Chondrocyte (in vitro differentiated cells): ENCODE results near the gene TMEM222. TPM values are rescaled to one million over a fixed set of nuclear protein-coding genes. Genes with fewer than 3 reads are reported as not detected.
A peak's percentile ranks its signal among the peaks of the same experiment; 100 is the strongest.

ENCODE experiments used
- DNase-seq: peaks from one replicate; pipeline ENCODE4 v3.0.0; 2021; ENCODE audit warnings: mixed read lengths, low spot score
- H3K27ac Mint-ChIP-seq: one replicate; pipeline ENCODE4 v1.8.0; 2021; ENCODE audit warnings: mild to moderate bottlenecking, moderate library complexity, mixed read lengths; ENCODE audit not compliant: unreplicated experiment
- H3K27me3 Mint-ChIP-seq: 2 replicates; pipeline ENCODE4 v1.8.0; 2021; ENCODE audit warnings: low read depth, mixed read lengths
- H3K36me3 Mint-ChIP-seq: 2 replicates; pipeline ENCODE4 v1.8.0; 2021; ENCODE audit warnings: low read depth, mixed read lengths
- H3K4me1 Mint-ChIP-seq: 2 replicates; pipeline ENCODE4 v1.8.0; 2021; ENCODE audit warnings: low read depth, mild to moderate bottlenecking, mixed read lengths
- H3K4me3 Mint-ChIP-seq: one replicate; pipeline ENCODE4 v1.8.0; 2021; ENCODE audit warnings: mild to moderate bottlenecking, moderate library complexity, mixed read lengths; ENCODE audit not compliant: unreplicated experiment
- H3K9me3 Mint-ChIP-seq: 2 replicates; pipeline ENCODE4 v1.8.0; 2021; ENCODE audit warnings: low read depth, mixed read lengths
- CTCF ChIP-seq: fragments of 200-600 bp; sonication (generic); IDR thresholded peaks from 2 replicates; pipeline ENCODE4 v1.5.0; 2021; ENCODE audit warnings: antibody characterized with exemption, mild to moderate bottlenecking, moderate library complexity
- total RNA-seq: library from RNA; stranded (reverse); gene quantifications from 3 replicates; pipeline ENCODE4 v1.2.1, GENCODE V29; 2021

The TMEM222 gene
- total RNA-seq, 1 donor from 2014 or later, result 34.6 TPM

GRCh38 chr1:27306892-27307761 lies 14.8 kb upstream of the TMEM222 start:
- Mint-ChIP-seq H3K36me3 (peaks cover 14% of the 10 kb centered on the region), H3K9me3 (no peaks in the 10 kb centered on the region), H3K27me3 (no peaks in the 10 kb centered on the region), H3K4me1 (peaks cover 2% of the 10 kb centered on the region), H3K4me3 (no peak overlapping the region), H3K27ac (no peak overlapping the region)
- TF ChIP-seq CTCF, result peak; percentile 34
- DNase-seq, result no peak

GRCh38 chr1:27307874-27308598 lies 13.9 kb upstream of the TMEM222 start:
- Mint-ChIP-seq H3K27me3 (no peaks in the 10 kb centered on the region), H3K4me3 (no peak overlapping the region), H3K36me3 (peaks cover 14% of the 10 kb centered on the region), H3K27ac (no peak overlapping the region), H3K9me3 (no peaks in the 10 kb centered on the region), H3K4me1 (no peaks in the 10 kb centered on the region)
- TF ChIP-seq CTCF, result no peak
- DNase-seq, result no peak

- H3K27me3 Mint-ChIP-seq, result peaks cover 4% of the 10 kb centered on the region
Measured at GRCh38 chr1:27314169-27314568, 7.8 kb upstream of the TMEM222 start.

GRCh38 chr1:27314737-27315136 lies 7.2 kb upstream of the TMEM222 start:
- no peak overlapping the region for H3K27ac Mint-ChIP-seq
- H3K4me3 Mint-ChIP-seq, result no peak overlapping the region
- peaks cover 6% of the 10 kb centered on the region for H3K36me3 Mint-ChIP-seq
- no peak for TF ChIP-seq CTCF
- no peak for DNase-seq
- H3K27me3 Mint-ChIP-seq, result peaks cover 4% of the 10 kb centered on the region
- H3K9me3 Mint-ChIP-seq, result no peaks in the 10 kb centered on the region
- peaks cover 4% of the 10 kb centered on the region for H3K4me1 Mint-ChIP-seq

More at GRCh38 chr1:27314169-27314568, 7.8 kb upstream of the TMEM222 start:
- peaks cover 4% of the 10 kb centered on the region for H3K4me1 Mint-ChIP-seq
- no peak for TF ChIP-seq CTCF
- no peaks in the 10 kb centered on the region for H3K9me3 Mint-ChIP-seq
- H3K27ac Mint-ChIP-seq, result no peak overlapping the region
- peak; percentile 22 for DNase-seq
- H3K4me3 Mint-ChIP-seq, result no peak overlapping the region
- H3K36me3 Mint-ChIP-seq, result peaks cover 6% of the 10 kb centered on the region

GRCh38 chr1:27316860-27317259 lies 5.1 kb upstream of the TMEM222 start:
- Mint-ChIP-seq H3K36me3 (no peaks in the 10 kb centered on the region), H3K27ac (no peak overlapping the region), H3K9me3 (no peaks in the 10 kb centered on the region), H3K4me3 (no peak overlapping the region), H3K27me3 (peaks cover 4% of the 10 kb centered on the region), H3K4me1 (peaks cover 7% of the 10 kb centered on the region)
- no peak for DNase-seq
- TF ChIP-seq CTCF, result no peak
